PC-9 (cell line): ENCODE data around the gene TANGO6. TPM values are rescaled to one million over a fixed set of nuclear protein-coding genes. Genes with fewer than 3 reads are reported as not detected.

ENCODE experiments used
- BruUV-seq: library from RNA; stranded (reverse); fragments of 400-500 nt; replicated peaks from 2 replicates; lab custom pipeline; 2021; lab: Mats Ljungman, UMichigan
- CTCF ChIA-PET: fragments of 300-600 bp; sonication (Branson Sonifier 250); formaldehyde crosslinking; loops from one replicate; lab custom pipeline; 2022; ENCODE audit warnings: antibody characterized with exemption; lab: Charles Lee
- POLR2A ChIA-PET: fragments of 300-600 bp; sonication (Branson Sonifier 250); formaldehyde crosslinking; loops from one replicate; lab custom pipeline; 2022; ENCODE audit warnings: antibody characterized with exemption; ENCODE audit not compliant: unreplicated experiment; lab: Charles Lee
- DNase-seq, 2 experiments: peaks; one replicate each; pipeline versions ENCODE4 v3.0.0 to v3.0.0-alpha.2; 2015 to 2022; ENCODE audit warnings: mixed read lengths in 1 of 2
- H2AFZ ChIP-seq: fragments of 200-600 bp; sonication (generic); 2 replicates; pipeline ENCODE4 v1.8.1; 2017; ENCODE audit warnings: antibody characterized with exemption
- H3F3A ChIP-seq: fragments of 200-600 bp; sonication (generic); 2 replicates; pipeline ENCODE4 v1.8.1; 2017; ENCODE audit warnings: antibody characterized with exemption, mild to moderate bottlenecking, low read depth; ENCODE audit not compliant: insufficient read depth
- H3K27ac ChIP-seq: fragments of 200-600 bp; sonication (generic); 2 replicates; pipeline ENCODE4 v1.6.1; 2016; ENCODE audit warnings: mixed run types
- H3K27me3 ChIP-seq: fragments of 200-600 bp; sonication (generic); 2 replicates; pipeline ENCODE4 v1.6.1; 2016; ENCODE audit warnings: low read depth, mixed run types; ENCODE audit not compliant: insufficient read depth
- H3K36me3 ChIP-seq: fragments of 200-600 bp; sonication (generic); 2 replicates; pipeline ENCODE4 v1.6.1; 2016; ENCODE audit warnings: low read depth, mixed run types
- H3K4me1 ChIP-seq: fragments of 200-600 bp; sonication (generic); replicated peaks from 2 replicates; pipeline ENCODE4 v1.6.1; 2016; ENCODE audit warnings: mixed run types; ENCODE audit not compliant: insufficient read depth
- H3K4me2 ChIP-seq: fragments of 200-600 bp; sonication (generic); 2 replicates; pipeline ENCODE4 v1.6.1; 2017; ENCODE audit warnings: mixed run types
- H3K4me3 ChIP-seq: fragments of 200-600 bp; sonication (generic); 2 replicates; pipeline ENCODE4 v1.6.1; 2016; ENCODE audit warnings: mixed run types
- H3K79me2 ChIP-seq: fragments of 200-600 bp; sonication (generic); 2 replicates; pipeline ENCODE4 v1.6.1; 2017; ENCODE audit warnings: low read depth, mixed run types
- H3K9me2 ChIP-seq: fragments of 200-600 bp; sonication (generic); 2 replicates; pipeline ENCODE4 v1.8.1; 2017; ENCODE audit warnings: mild to moderate bottlenecking; ENCODE audit not compliant: insufficient read depth
- H3K9me3 ChIP-seq: fragments of 200-600 bp; sonication (generic); 2 replicates; pipeline ENCODE4 v1.8.1; 2016; ENCODE audit warnings: low read depth; ENCODE audit not compliant: insufficient read depth
- H4K20me1 ChIP-seq: fragments of 200-600 bp; sonication (generic); 2 replicates; pipeline ENCODE4 v1.8.1; 2017; ENCODE audit not compliant: insufficient read depth
- CTCF ChIP-seq: fragments of 200-600 bp; sonication (generic); conservative IDR thresholded peaks from 2 replicates; pipeline ENCODE4 v1.6.1; 2017; ENCODE audit warnings: mixed run types, antibody characterized with exemption, mild to moderate bottlenecking, moderate library complexity
- EZH2 ChIP-seq: fragments of 200-600 bp; sonication (generic); IDR thresholded peaks from 2 replicates; pipeline ENCODE4 v1.8.0; 2017; ENCODE audit warnings: antibody characterized with exemption, low read depth
- intact Hi-C: fragments of 100-400 bp; cut with micrococcal nuclease; formaldehyde crosslinking; loops from one replicate; pipeline ENCODE4 v1.10.0; 2022; ENCODE audit not compliant: unreplicated experiment
- total RNA-seq: library from RNA; stranded (reverse); gene quantifications from 2 replicates; pipeline ENCODE4 v1.2.3, GENCODE V29; 2021

The TANGO6 gene
- total RNA-seq, 1 experiment from 2014 or later: 5.8 TPM

- H3K27ac ChIP-seq: no peak within 1 kb of the TSS
- peaks cover 18% of the 10 kb centered on the region; the same call in 1 of the 2 replicates for H3F3A ChIP-seq
- intact Hi-C loops: loop anchor here (1.0 to 5.0 kb wide), 2 partner anchors 113 to 203 kb away; no protein-coding TSS in a partner anchor
- H3K9me2 ChIP-seq: no peaks in the 10 kb centered on the region
- no TSS peak for BruUV-seq
- peak; percentile 62; the same call in 1 of the 2 replicates for TF ChIP-seq CTCF
- TF ChIP-seq EZH2: no peak
- ChIA-PET CTCF (interaction anchor here (0.6 to 0.9 kb wide), 5 partner anchors 102 to 778 kb away, joined by 3 to 12 read pairs (median 4); no protein-coding TSS in a partner anchor), POLR2A (no interaction called here)
- no peaks in the 10 kb centered on the region for H3K27me3 ChIP-seq
- peak within 1 kb of the TSS; percentile 99 for H3K4me2 ChIP-seq
- no peaks in the 10 kb centered on the region for H3K9me3 ChIP-seq
- H2AFZ ChIP-seq: peak within 1 kb of the TSS; percentile 91
- peaks cover 12% of the 10 kb centered on the region for H3K79me2 ChIP-seq
- DNase-seq: peak; percentile 66 to 71
- H3K36me3 ChIP-seq: no peaks in the 10 kb centered on the region
- peaks cover 14% of the 10 kb centered on the region; the same call in 1 of the 2 replicates for H3K4me1 ChIP-seq
- no peaks in the 10 kb centered on the region for H4K20me1 ChIP-seq
- H3K4me3 ChIP-seq: peak within 1 kb of the TSS; percentile 93
These were observed 262.4 kb downstream of the TANGO6 start, which contains the start of gene HAS3 for GRCh38 chr16:69105501-69106361. TSS of gene HAS3 (plus strand) at chr16:69105653. CDS start at chr16:69109396, 3,743 bp downstream.

GRCh38 chr16:69106491-69107315 is 263.4 kb downstream of the TANGO6 start:
- Histone ChIP-seq H3K36me3 (no peaks in the 10 kb centered on the region), H4K20me1 (no peaks in the 10 kb centered on the region), H3K27me3 (no peaks in the 10 kb centered on the region), H3K9me2 (no peaks in the 10 kb centered on the region), H3K27ac (no peak overlapping the region), H3K79me2 (peaks cover 12% of the 10 kb centered on the region), H3K4me3 (peak overlapping the region; percentile 93), H3K4me2 (peak overlapping the region; percentile 96), H3K9me3 (no peaks in the 10 kb centered on the region), H3K4me1 (peaks cover 14% of the 10 kb centered on the region; the same call in 1 of the 2 replicates), H2AFZ (peak overlapping the region; percentile 82), H3F3A (peaks cover 18% of the 10 kb centered on the region; the same call in 1 of the 2 replicates)
- ChIA-PET CTCF (no interaction called here), POLR2A (no interaction called here)
- intact Hi-C loops: loop anchor here (5.0 kb wide), 1 partner anchor 114 kb away; no protein-coding TSS in a partner anchor
- no TSS peak for BruUV-seq
- no peak for TF ChIP-seq CTCF
- DNase-seq: peak in 1 of 2 experiments; percentile 12
